ENCODE results near the gene FAM228B.

FAM228B gene

GRCh38 chr2:24211408-24211807 lies 88.1 kb downstream of the FAM228B start:
- in situ Hi-C loops (cut with HindIII; ENCODE audit: low pct_ligation_motif_present, low pct_unique_long_range_greater_than_20kb, low sequenced_read_pairs), result no loop called here
- DNase-seq, result no peak

GRCh38 chr2:24214880-24215279 lies 91.6 kb downstream of the FAM228B start:
- in situ Hi-C loops (cut with HindIII; ENCODE audit: low pct_ligation_motif_present, low pct_unique_long_range_greater_than_20kb, low sequenced_read_pairs), result no loop called here
- no peak for DNase-seq
